ENCODE data around the gene COL20A1.

DNA sequence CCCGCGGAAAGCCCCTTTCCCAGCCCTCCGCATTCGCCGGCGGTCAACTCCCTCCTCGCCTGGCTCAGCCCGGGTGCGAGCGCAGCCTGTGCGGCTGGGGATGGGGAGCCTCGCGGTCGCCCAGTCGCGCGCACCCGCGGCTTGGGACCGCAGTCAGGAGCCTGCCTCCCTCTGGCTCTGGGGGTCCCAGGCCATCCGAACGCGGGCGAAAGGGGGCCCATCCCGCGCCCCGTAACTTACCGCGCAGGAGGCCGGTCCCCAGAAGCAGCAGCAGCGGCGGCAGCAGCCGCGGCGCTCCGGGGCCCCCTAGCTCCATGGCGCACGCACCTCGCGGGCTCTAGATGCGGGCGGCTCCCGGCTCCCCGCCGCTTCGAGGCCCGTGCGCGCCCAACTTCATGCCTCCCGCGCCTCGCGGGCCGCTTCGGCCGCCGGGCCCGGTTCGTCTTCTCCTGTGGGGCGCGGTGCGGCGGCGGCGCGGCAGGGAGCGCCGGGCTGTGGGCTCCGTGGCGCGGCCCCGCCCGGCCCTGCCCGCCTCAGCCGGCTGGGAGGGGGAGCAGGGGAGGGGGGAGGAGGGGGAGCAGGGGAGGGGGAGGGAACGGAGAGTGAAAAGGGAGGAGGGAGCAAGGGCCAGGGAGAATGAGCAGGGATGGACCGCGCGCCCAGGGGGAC lies 68.0 kb downstream of the COL20A1 start, which contains the start of gene CHRNA4:
- TF ChIP-seq, protein P1, sequence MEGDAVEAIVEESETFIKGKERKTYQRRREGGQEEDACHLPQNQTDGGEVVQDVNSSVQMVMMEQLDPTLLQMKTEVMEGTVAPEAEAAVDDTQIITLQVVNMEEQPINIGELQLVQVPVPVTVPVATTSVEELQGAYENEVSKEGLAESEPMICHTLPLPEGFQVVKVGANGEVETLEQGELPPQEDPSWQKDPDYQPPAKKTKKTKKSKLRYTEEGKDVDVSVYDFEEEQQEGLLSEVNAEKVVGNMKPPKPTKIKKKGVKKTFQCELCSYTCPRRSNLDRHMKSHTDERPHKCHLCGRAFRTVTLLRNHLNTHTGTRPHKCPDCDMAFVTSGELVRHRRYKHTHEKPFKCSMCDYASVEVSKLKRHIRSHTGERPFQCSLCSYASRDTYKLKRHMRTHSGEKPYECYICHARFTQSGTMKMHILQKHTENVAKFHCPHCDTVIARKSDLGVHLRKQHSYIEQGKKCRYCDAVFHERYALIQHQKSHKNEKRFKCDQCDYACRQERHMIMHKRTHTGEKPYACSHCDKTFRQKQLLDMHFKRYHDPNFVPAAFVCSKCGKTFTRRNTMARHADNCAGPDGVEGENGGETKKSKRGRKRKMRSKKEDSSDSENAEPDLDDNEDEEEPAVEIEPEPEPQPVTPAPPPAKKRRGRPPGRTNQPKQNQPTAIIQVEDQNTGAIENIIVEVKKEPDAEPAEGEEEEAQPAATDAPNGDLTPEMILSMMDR (conservative IDR thresholded peaks at IDR 0.05 in 1 of 2, IDR thresholded peaks at IDR 0.05 in 1 of 2; ENCODE audit: low read depth in 1 of 2, low read length in 2 of 2) = no peak
- no peak for TF ChIP-seq EZH2 (IDR thresholded peaks at IDR 0.05; ENCODE audit: low read length, missing control alignments)

All from fibroblast of lung (primary cell).